Measurements from ENCODE around the gene HOXA10.

The HOXA10 gene

DNA sequence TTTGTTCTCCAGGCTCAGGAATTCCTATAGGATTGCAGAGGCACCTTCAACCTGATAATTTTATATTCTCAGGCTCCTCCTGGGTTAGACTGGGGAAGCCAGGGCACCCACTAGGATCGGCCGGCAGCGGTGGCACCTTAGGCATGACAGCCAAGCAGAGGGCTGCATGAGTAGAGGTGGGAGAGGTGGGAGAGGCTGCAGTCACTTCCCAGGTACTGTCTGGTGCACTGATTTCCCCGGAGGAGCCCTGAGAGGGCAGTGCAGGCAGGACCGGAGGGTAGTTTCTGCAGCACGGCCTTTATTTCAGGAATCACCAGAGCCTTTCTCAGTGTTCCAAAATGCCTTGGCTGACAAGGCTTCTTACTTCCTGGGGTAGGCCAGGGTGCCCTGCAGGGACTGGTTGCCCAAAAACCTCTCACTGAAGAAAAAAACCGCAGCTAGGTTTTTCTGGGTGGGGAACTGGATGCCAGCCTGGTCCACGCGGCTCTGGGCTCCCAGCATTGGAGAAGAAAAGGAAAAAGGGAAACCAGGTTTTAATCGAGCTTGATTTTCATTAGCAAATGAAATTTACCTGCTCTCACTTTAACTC, 29.3 kb upstream of the HOXA10 start:
- DNase-seq, result no peak

DNA sequence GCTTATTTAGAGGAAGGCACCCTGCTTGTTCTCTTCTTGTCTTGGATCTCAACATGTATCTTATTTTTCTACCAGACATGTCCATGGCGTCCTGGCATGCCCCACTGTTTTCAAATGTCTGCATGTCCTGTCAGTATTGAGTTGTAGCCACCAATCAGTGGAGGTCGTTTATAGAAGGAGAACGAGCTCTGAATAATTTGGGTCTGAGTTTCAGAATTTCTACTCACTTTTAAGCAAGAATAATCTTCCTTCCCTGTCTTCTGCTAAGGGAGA, 28.7 kb upstream of the HOXA10 start:
- DNase-seq, result no peak

- no peak for DNase-seq
Measured at GRCh38 chr7:27202018-27202861, 28.1 kb upstream of the HOXA10 start.

- DNase-seq, result no peak
Measured at GRCh38 chr7:27201580-27202017, 27.5 kb upstream of the HOXA10 start.

GRCh38 chr7:27200761-27201579, 26.9 kb upstream of the HOXA10 start:
- DNase-seq, result peak in 1 of 14 donors; percentile 14

DNA sequence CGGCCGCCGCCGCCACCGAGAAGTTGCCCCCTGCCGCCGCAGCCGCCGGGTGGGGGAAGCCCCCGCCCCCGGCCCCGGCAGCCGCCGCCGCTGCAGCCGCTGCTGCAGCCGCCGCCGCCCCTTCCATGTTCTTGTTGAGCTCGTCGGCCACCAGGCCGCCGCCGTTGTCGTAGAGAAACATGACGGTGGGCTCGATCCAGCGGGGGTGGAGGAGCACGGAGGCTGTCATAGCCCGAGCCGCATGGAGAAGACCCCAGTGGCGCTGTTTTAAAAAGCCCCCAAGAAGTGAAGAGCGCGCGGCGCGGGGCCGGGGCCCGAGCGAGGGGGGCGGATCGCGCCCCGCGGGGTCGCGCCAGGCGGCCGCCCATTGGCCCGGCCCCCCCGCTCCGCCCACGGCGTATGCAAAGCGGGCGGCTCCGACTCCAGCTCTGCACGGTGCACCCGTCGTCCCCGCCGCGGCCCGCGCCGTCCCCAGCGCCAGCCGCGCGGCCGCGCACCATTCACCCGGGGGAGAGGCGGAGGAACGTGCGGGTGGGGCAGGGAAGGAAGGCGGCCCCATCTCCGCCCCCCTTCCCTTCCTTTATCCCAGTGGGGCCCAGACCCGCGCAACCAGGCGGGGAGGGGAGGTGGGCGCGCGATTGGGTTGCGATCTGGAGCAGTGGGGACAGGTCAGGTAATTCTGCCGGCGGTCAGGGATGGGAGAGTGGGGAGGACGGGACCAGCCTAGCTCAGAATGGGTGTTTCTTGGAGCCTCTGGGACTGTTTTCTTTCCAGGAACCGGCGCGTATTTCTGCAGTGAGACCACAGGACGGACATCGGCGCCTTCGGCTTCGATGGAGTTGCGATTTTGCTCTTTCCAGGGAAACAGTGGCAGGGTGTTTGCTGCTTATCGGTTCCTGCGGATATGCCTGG, 26.0 kb upstream of the HOXA10 start, which contains the start of gene HOXA13:
Gene HOXA13 (minus strand): TSS at position 243 of the 912 bp plus-strand sequence. CDS start 14 bp downstream, at position 229.
- no peak for DNase-seq

DNA sequence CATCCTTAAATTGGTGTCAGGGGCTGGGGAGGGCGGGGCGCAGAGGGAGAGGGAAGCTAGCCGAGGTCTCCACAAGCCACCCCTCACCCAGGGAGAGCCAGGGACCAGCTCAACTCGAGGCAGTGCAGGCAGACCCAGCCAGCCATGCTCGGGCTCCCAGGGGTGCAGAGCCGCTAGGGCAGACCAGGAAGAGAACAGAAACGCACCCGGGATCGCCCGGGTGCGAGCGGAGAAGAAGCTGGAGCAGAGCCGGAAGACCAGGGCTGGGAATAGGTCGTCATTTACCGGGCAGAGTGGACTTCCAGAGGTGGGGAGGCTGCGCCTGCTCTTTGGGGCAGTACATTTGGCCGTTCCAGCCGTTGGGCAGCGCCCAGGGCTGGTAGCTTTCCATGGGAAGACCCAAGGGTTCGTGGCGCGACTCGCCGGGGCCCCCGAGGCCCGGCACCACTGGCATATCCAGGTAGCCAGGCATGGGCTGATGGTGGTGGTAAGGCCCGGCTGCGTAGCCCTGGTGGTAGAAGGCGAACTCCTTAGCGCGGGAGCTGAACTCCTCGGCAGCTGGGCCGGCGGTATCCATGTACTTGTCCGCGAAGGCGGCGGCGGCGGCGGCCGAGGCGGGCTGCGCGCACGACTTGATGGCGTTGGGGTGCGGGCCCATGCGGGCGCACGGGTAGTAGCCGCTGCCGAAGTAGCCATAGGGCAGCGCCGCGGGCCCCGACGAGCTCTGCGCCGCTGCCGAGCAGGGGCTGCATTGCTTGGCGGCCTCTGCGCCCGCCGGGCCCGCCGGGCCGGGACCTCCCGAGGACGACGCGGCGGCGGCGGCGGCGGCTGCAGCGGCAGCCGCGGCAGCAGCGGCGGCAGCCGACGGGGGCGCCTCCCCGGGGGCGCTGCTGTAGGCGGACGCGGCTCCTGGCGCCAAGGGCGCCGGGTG, 25.0 kb upstream of the HOXA10 start:
- DNase-seq, result no peak

DNA sequence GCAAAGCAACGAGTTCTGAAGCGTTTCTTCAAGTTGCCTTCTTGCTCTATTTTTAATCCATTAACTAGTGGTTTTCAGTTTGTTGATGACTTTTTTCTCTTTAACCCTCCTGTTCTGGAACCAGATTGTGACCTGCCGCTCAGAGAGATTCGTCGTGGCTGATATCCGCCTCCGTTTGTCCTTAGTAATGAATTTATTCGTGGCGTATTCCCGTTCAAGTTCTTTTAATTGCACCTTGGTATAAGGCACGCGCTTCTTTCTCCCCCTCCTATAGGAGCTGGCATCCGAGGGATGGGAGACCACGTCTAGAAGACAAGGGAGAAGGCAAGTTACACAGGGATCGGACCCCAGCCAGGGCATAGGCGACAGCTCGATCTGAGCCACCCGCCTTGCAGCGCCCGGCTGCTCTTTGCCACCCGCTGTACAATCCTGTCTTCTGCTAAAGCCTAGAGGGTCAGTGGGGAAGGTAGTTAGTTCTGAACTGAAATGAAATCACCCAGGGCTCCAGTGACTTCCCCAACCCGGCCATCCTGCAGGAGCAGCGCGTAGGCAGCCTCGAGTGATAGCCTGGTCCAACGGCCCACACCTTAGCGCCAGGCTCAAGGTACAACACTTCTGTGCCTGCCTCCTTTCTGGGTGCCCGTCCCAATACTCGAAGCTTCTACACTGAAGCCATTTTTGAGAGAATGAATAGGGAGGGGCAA, 24.2 kb upstream of the HOXA10 start:
- no peak for DNase-seq

DNA sequence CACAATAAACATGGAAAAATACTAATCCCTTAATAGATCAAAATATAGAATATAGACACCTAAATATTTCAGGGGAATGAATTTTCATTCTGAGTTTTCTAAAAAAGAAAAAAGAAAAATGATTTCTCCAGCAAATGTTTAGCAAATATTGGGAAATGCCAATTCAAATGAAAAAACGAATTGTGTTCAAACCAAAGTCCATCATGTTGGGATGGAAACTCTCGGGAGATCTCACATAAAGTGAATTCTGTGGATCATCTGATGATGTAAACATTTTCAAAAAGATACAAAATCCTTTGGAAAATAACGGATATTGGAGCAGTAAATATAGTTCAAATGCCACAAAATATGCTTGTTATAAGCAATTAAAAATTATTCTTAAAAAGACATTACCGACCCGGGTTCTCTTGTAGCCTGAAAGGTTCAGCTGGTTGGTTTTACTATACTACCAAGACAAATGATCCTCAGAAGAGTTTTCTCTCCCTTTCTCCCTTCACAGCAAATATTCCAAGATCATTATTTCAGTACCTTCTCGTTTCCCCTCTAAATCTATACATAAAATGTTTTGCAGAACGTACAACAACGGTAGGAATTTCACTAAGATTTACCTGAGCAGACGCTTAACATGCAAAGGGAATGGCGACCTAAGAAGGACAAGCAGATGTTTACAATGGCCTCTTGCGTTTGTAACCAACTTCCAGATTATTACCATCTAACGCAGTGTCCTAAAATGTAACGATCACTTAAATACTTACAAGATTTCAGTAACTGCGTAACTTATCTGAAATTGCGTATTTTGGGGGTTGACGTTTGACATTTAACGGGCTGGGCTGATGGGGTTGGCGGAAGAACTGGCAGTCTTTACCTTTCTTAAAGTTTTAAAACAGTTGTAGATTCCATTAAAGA, 23.3 kb upstream of the HOXA10 start:
- DNase-seq, result no peak

GRCh38 chr7:27196287-27196767, 22.2 kb upstream of the HOXA10 start:
- DNase-seq, result peak in 8 of 14 donors; percentile 8 to 66 (median 37)

- DNase-seq, result no peak
Measured at GRCh38 chr7:27194686-27195379, 20.7 kb upstream of the HOXA10 start.

DNA sequence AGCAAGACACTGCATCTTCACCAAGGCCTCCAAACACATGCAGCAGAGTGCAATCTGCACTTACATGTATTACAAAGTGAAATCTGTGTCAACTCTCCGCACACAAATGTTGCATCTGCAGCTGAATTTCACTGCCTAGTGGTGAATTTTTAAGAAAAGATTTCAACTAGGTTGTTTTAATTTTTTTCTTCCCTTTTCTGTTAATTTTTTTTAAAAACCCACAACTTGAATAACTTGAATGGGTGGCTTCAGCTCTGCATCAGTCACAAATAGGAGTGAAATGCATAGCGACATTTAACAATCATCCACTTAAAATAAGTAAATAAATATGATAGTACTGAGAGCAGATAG, 19.9 kb upstream of the HOXA10 start:
- no peak for DNase-seq

- no peak for DNase-seq
Measured at GRCh38 chr7:27193335-27194001, 19.3 kb upstream of the HOXA10 start.

DNA sequence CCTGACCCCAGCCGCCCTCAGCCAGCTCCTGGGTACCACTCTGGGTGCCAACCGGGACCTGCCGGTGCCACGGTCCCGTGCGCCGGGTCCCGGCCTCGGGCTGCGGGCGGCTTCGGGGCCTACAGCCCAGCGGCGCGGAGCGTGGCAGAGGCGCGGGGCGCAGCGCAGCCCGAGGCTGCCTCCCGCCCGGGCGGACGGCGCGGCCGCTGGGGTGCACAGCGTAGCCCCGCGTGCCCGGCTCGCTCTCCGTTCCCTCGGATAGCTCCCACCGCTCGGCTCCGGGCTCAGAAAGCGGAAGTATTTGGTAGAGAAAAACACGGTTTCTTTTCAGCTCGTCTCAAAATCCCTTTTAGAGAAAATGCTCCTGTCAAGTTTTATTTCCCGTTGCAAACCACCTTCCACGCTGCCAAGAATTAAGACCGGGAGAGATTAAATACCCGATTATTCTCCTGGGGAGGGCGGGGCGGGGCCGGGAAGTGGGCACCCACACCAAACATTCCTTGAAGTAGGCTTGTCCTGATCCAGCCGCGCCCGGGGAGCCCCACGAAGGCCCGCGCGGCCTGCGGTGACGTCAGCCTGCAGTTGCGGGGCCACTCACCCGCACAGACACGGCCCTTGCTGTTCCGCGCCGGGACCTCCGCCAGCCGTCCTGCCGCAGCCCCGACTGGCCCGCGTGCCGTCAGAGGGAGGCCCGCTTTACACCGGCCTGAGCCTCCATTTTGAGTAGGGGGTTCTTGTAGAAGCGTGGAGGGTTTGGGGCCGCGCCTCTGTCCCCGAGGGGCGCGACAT, 18.6 kb upstream of the HOXA10 start:
- DNase-seq, result no peak

DNA sequence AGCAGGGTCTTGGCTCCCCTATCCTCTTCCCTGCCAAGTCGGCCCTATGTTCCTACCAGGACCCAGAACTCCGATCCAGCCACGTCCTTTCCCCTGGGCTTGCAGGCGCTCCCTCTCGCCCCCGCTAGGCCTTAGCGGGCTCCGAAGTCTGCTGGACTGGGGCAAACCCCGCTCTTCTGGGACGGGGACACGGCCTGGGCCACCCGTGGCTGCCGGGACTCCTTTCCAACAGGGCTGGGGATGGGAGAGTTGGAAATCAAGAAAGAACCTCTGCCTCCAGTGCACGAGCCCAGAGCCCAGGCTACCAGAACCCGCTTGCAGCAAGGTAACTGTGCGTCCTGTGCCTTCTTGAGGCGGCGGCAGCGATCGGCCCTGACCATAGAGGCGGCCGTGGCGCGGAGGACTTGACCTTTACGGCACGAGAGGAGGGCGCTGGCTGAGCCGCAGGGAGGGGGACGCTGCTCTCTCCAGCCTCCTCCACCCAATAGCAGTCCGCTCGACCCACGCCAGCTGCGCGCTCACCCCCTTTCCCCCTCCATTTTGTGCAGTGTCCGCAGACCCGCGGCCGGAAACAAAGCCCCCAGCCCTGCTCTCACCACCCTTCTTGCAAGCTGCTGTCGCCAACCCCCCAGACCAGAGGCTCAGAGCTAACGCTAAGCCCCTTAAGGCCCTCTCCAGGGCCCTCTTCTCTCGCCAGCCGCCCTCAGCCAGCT, 17.9 kb upstream of the HOXA10 start:
- DNase-seq, result no peak

DNA sequence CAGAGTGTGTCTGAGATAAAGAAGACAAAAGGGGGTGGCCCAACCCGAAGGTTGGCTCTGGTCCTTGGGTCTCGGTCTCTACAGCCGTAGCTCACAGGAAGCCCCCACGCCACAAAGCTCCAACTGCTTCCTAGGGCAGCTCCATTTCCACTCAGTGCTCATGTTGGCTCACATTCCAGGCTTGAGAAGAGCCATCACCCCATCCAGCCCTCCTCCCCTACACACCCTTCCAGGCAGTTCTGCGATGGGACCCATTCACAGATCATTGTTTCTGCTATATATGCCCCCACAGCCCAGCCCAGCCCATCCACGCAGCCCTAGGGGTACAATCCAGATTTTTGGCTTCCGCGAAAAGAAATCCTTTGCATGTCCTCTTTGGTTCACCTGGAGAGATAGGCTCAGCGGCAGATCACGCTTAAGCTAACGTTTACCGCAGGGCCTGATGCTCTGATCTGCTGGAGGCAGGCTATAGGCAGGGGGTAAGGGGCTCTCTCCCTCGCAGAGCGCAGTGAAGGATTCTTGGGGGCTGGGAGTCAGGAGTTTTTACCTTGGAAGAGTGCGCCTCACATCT, 17.1 kb upstream of the HOXA10 start:
- DNase-seq, result no peak

Data from C1 segment of cervical spinal cord (tissue), 14 donors.